ENCODE data around the gene DSPP.

Gene DSPP

DNA sequence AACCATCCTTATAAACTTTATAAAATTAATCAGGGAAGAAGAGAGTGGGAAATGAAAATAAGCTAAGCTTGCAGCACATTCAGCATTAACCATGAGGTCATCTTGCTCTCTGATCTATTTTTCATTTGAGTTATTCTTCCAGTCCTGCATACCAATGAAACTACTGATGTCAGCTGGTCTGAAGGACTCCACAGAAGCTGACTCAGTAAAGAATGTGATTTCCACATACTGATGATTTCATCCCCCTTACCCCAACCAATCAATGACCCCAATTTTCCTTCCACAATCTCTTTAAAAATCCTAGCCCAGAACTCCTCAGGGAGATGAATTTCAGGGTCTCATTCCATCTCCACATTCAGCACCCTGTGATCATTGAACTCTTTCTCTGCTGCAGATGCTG lies 18.8 kb upstream of the DSPP start:
- no peaks in the 10 kb centered on the region for H4K20me1 ChIP-seq (ENCODE audit: control insufficient read depth, insufficient read depth, low read depth, low read length)
- no peaks in the 10 kb centered on the region for H3K36me3 ChIP-seq (ENCODE audit: control insufficient read depth, low read length)
- H3K79me2 ChIP-seq (ENCODE audit: control insufficient read depth, low read length): no peaks in the 10 kb centered on the region
- no peaks in the 10 kb centered on the region for H3K9me2 ChIP-seq (replicated peaks; ENCODE audit: control insufficient read depth, low read length)
- H3K4me1 ChIP-seq (ENCODE audit: control insufficient read depth, low read length): no peaks in the 10 kb centered on the region
- H3K9me3 ChIP-seq (ENCODE audit: control insufficient read depth, insufficient read depth, low read length): no peaks in the 10 kb centered on the region
- TF ChIP-seq, protein P1, sequence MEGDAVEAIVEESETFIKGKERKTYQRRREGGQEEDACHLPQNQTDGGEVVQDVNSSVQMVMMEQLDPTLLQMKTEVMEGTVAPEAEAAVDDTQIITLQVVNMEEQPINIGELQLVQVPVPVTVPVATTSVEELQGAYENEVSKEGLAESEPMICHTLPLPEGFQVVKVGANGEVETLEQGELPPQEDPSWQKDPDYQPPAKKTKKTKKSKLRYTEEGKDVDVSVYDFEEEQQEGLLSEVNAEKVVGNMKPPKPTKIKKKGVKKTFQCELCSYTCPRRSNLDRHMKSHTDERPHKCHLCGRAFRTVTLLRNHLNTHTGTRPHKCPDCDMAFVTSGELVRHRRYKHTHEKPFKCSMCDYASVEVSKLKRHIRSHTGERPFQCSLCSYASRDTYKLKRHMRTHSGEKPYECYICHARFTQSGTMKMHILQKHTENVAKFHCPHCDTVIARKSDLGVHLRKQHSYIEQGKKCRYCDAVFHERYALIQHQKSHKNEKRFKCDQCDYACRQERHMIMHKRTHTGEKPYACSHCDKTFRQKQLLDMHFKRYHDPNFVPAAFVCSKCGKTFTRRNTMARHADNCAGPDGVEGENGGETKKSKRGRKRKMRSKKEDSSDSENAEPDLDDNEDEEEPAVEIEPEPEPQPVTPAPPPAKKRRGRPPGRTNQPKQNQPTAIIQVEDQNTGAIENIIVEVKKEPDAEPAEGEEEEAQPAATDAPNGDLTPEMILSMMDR (IDR thresholded peaks at IDR 0.05; ENCODE audit: low read depth, low read length, poor library complexity, severe bottlenecking): no peak
- TF ChIP-seq EZH2phosphoT487 (IDR thresholded peaks at IDR 0.05; ENCODE audit: borderline replicate concordance, low read length): no peak
- H3K27ac ChIP-seq (ENCODE audit: low read depth, low read length): no peak overlapping the region
- H3F3A ChIP-seq (ENCODE audit: control insufficient read depth, insufficient read depth): no peaks in the 10 kb centered on the region
- H3K4me2 ChIP-seq (ENCODE audit: low read length): no peak overlapping the region
- H3K4me3 ChIP-seq (ENCODE audit: low read length): no peak overlapping the region
- no peaks in the 10 kb centered on the region for H3K27me3 ChIP-seq (ENCODE audit: control insufficient read depth, low read length)

DNA sequence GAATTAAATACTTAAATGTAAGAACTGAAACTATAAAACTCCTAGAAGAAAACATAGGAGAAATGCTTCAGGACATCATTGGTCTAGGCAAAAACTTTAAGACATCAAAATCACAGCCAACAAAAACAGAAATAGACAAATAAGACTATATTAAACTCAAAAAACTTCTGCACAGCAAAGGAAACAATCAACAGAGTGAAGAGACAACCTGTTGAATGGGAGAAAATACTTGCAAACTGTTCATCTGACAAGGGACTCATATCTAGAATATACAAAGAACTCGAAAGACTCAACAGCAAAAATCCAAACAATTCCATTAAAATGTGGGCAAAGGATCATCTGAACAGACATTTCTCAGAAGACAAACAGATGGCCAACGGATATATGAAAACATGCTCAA lies 16.2 kb upstream of the DSPP start:
- Histone ChIP-seq H3K79me2 (ENCODE audit: control insufficient read depth, low read length) (no peaks in the 10 kb centered on the region), H3K9me2 (replicated peaks; ENCODE audit: control insufficient read depth, low read length) (no peaks in the 10 kb centered on the region), H4K20me1 (ENCODE audit: control insufficient read depth, insufficient read depth, low read depth, low read length) (no peaks in the 10 kb centered on the region), H3F3A (ENCODE audit: control insufficient read depth, insufficient read depth) (no peaks in the 10 kb centered on the region), H3K9me3 (ENCODE audit: control insufficient read depth, insufficient read depth, low read length) (no peaks in the 10 kb centered on the region), H3K4me1 (ENCODE audit: control insufficient read depth, low read length) (no peaks in the 10 kb centered on the region), H3K4me3 (ENCODE audit: low read length) (no peak overlapping the region), H3K4me2 (ENCODE audit: low read length) (no peak overlapping the region), H3K27ac (ENCODE audit: low read depth, low read length) (no peak overlapping the region), H3K27me3 (ENCODE audit: control insufficient read depth, low read length) (no peaks in the 10 kb centered on the region), H3K36me3 (ENCODE audit: control insufficient read depth, low read length) (no peaks in the 10 kb centered on the region)
- no peak for TF ChIP-seq EZH2phosphoT487 (IDR thresholded peaks at IDR 0.05; ENCODE audit: borderline replicate concordance, low read length)
- TF ChIP-seq, protein P1 (IDR thresholded peaks at IDR 0.05; ENCODE audit: low read depth, low read length, poor library complexity, severe bottlenecking): no peak

DNA sequence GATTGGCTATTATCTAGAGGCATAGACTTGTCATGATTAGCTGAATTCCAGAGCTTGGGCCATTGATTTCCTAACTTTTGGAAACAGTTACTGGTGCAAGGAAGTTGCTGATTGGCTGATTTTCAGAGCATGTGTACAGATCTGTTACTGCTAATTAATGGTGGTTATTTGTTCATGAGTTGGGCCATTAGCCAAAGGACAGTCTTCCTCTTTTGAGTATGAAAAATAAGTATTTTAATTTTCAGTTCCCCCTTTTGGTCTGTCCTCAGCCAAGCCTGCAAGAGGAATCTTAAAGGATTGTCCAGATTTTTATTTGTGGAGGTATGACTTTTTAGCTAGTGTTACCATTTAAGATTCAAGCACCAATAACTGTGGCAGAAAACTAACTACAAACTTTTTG lies 7.0 kb upstream of the DSPP start:
- Histone ChIP-seq H3K36me3 (ENCODE audit: control insufficient read depth, low read length) (no peaks in the 10 kb centered on the region), H3K9me3 (ENCODE audit: control insufficient read depth, insufficient read depth, low read length) (no peaks in the 10 kb centered on the region), H3K4me3 (ENCODE audit: low read length) (no peak overlapping the region), H3K27me3 (ENCODE audit: control insufficient read depth, low read length) (peaks cover 8% of the 10 kb centered on the region; the same call in 1 of the 2 replicates), H3K27ac (ENCODE audit: low read depth, low read length) (no peak overlapping the region), H3K9me2 (replicated peaks; ENCODE audit: control insufficient read depth, low read length) (no peaks in the 10 kb centered on the region), H3F3A (ENCODE audit: control insufficient read depth, insufficient read depth) (no peaks in the 10 kb centered on the region), H3K4me2 (ENCODE audit: low read length) (no peak overlapping the region), H3K4me1 (ENCODE audit: control insufficient read depth, low read length) (no peaks in the 10 kb centered on the region), H4K20me1 (ENCODE audit: control insufficient read depth, insufficient read depth, low read depth, low read length) (no peaks in the 10 kb centered on the region), H3K79me2 (ENCODE audit: control insufficient read depth, low read length) (no peaks in the 10 kb centered on the region)
- no peak for TF ChIP-seq EZH2phosphoT487 (IDR thresholded peaks at IDR 0.05; ENCODE audit: borderline replicate concordance, low read length)
- TF ChIP-seq, protein P1 (IDR thresholded peaks at IDR 0.05; ENCODE audit: low read depth, low read length, poor library complexity, severe bottlenecking): no peak

Data from DOHH2 (cell line).